HG02623 (cell line): ENCODE data around the gene ADARB2.

Source experiments
- ATAC-seq: cut with Tn5 transposase; IDR thresholded peaks from one replicate; pipeline ENCODE4 v1.9.1; 2021; ENCODE audit warnings: moderate library complexity; ENCODE audit not compliant: unreplicated experiment

The ADARB2 gene

GRCh38 chr10:1154531-1155295 lies 582.6 kb downstream of the ADARB2 start:
- no peak for ATAC-seq

- ATAC-seq, result no peak
Measured at GRCh38 chr10:1153805-1154351, 583.4 kb downstream of the ADARB2 start.

GRCh38 chr10:1153251-1153763 lies 584.0 kb downstream of the ADARB2 start:
- no peak for ATAC-seq

- ATAC-seq, result no peak
Measured at GRCh38 chr10:1152386-1153250, 584.7 kb downstream of the ADARB2 start.

GRCh38 chr10:1151076-1152033 lies 586.0 kb downstream of the ADARB2 start:
- ATAC-seq, result no peak

GRCh38 chr10:1150638-1150955 lies 586.7 kb downstream of the ADARB2 start:
- no peak for ATAC-seq

- no peak for ATAC-seq
Measured at GRCh38 chr10:1149793-1150637, 587.3 kb downstream of the ADARB2 start.

- no peak for ATAC-seq
Measured at GRCh38 chr10:1148855-1149605, 588.3 kb downstream of the ADARB2 start.

- ATAC-seq, result no peak
Measured at GRCh38 chr10:1147810-1148209, 589.5 kb downstream of the ADARB2 start.

GRCh38 chr10:1142596-1142995 lies 594.7 kb downstream of the ADARB2 start:
- no peak for ATAC-seq

- no peak for ATAC-seq
Measured at GRCh38 chr10:1141701-1142100, 595.6 kb downstream of the ADARB2 start.

GRCh38 chr10:1141261-1141660 lies 596.1 kb downstream of the ADARB2 start:
- ATAC-seq, result no peak

- ATAC-seq, result no peak
Measured at GRCh38 chr10:1138529-1138928, 598.8 kb downstream of the ADARB2 start.

GRCh38 chr10:1137499-1138163 lies 599.7 kb downstream of the ADARB2 start:
- ATAC-seq, result no peak

- no peak for ATAC-seq
Measured at GRCh38 chr10:1136268-1136667, 601.1 kb downstream of the ADARB2 start.

GRCh38 chr10:1134156-1134555 lies 603.2 kb downstream of the ADARB2 start:
- no peak for ATAC-seq

GRCh38 chr10:1133495-1134045 lies 603.8 kb downstream of the ADARB2 start:
- ATAC-seq, result no peak

- no peak for ATAC-seq
Measured at GRCh38 chr10:1132584-1132983, 604.7 kb downstream of the ADARB2 start.
